Measurements from ENCODE around the gene ADAM33. TPM values are rescaled to one million over a fixed set of nuclear protein-coding genes. Genes with fewer than 3 reads are reported as not detected.

Gene ADAM33
- total and polyA plus RNA-seq, 8 donors = 4.6 to 143 (median 28.3) TPM

- peak in 1 of 2 donors; percentile 54 for DNase-seq
Measured at GRCh38 chr20:3698591-3699001, 16.8 kb upstream of the ADAM33 start.

GRCh38 chr20:3697588-3698305 lies 15.9 kb upstream of the ADAM33 start:
- Histone ChIP-seq H3K4me3 (no peak overlapping the region), H3K9me3 (peaks cover 0 to 7% (median 3%) of the 10 kb centered on the region in 4 donors), H3K27me3 (no peaks in the 10 kb centered on the region), H3K36me3 (no peaks in the 10 kb centered on the region), H3K4me1 (no peaks in the 10 kb centered on the region), H3K27ac (no peak overlapping the region)
- 68 to 80% (median 74%) methylated on average over 8 to 18 of the region's 18 CpGs for WGBS, 5 donors
- TF ChIP-seq POLR2A (IDR thresholded peaks at IDR 0.05) (no peak), CTCF (IDR thresholded peaks at IDR 0.05) (no peak), EP300 (IDR thresholded peaks at IDR 0.05) (no peak), POLR2AphosphoS5 (IDR thresholded peaks at IDR 0.05) (no peak)
- intact Hi-C loops (cut with DNase I; ENCODE audit: low total_unique reads) = no loop called here
- DNase-seq = no peak

More at GRCh38 chr20:3698591-3699001, 16.8 kb upstream of the ADAM33 start:
- H3K27ac ChIP-seq = no peak overlapping the region
- no peaks in the 10 kb centered on the region for H3K27me3 ChIP-seq
- TF ChIP-seq POLR2AphosphoS5 (IDR thresholded peaks at IDR 0.05) (no peak), CTCF (IDR thresholded peaks at IDR 0.05) (no peak)
- H3K36me3 ChIP-seq = no peaks in the 10 kb centered on the region
- 71 to 86% (median 75%) methylated on average over 6 of the region's 6 CpGs for WGBS, 5 donors
- H3K4me3 ChIP-seq = no peak overlapping the region
- H3K9me3 ChIP-seq = peaks cover 0 to 7% (median 3%) of the 10 kb centered on the region in 4 donors
- H3K4me1 ChIP-seq = no peaks in the 10 kb centered on the region
- intact Hi-C loops (cut with DNase I; ENCODE audit: low total_unique reads) = no loop called here

GRCh38 chr20:3696745-3697587 lies 15.2 kb upstream of the ADAM33 start:
- Histone ChIP-seq H3K36me3 (no peaks in the 10 kb centered on the region), H3K9me3 (peaks cover 0 to 7% (median 3%) of the 10 kb centered on the region in 4 donors), H3K27me3 (no peaks in the 10 kb centered on the region), H3K27ac (no peak overlapping the region), H3K4me3 (no peak overlapping the region), H3K4me1 (no peaks in the 10 kb centered on the region)
- WGBS, 5 donors = 81 to 89% (median 86%) methylated on average over 15 of the region's 15 CpGs
- intact Hi-C loops (cut with DNase I; ENCODE audit: low total_unique reads) = no loop called here
- DNase-seq = no peak
- TF ChIP-seq EP300 (IDR thresholded peaks at IDR 0.05) (no peak), CTCF (IDR thresholded peaks at IDR 0.05) (no peak), POLR2AphosphoS5 (IDR thresholded peaks at IDR 0.05) (no peak), POLR2A (IDR thresholded peaks at IDR 0.05) (no peak)

- H3K9me3 ChIP-seq = peaks cover 0 to 7% (median 3%) of the 10 kb centered on the region in 4 donors
- H3K4me1 ChIP-seq = no peaks in the 10 kb centered on the region
- WGBS, 5 donors = 86 to 100% (median 93%) methylated on average over 1 of the region's 1 CpG
- no peak for DNase-seq
- no peak for TF ChIP-seq POLR2A (IDR thresholded peaks at IDR 0.05)
- TF ChIP-seq CTCF (IDR thresholded peaks at IDR 0.05) = peak in 1 of 7 experiments; percentile 7
- intact Hi-C loops (cut with DNase I; ENCODE audit: low total_unique reads) = no loop called here
- no peak overlapping the region for H3K4me3 ChIP-seq
- no peaks in the 10 kb centered on the region for H3K36me3 ChIP-seq
- H3K27me3 ChIP-seq = no peaks in the 10 kb centered on the region
- no peak overlapping the region for H3K27ac ChIP-seq
Measured at GRCh38 chr20:3696200-3696599, 14.4 kb upstream of the ADAM33 start.
